ENCODE measurements around the gene CHTF8.
"Not testable (repeated sequence)": the region's sequence is repeated elsewhere in the genome, so short reads cannot be mapped to it uniquely, and the experiment has no call there.

CHTF8 gene

DNA sequence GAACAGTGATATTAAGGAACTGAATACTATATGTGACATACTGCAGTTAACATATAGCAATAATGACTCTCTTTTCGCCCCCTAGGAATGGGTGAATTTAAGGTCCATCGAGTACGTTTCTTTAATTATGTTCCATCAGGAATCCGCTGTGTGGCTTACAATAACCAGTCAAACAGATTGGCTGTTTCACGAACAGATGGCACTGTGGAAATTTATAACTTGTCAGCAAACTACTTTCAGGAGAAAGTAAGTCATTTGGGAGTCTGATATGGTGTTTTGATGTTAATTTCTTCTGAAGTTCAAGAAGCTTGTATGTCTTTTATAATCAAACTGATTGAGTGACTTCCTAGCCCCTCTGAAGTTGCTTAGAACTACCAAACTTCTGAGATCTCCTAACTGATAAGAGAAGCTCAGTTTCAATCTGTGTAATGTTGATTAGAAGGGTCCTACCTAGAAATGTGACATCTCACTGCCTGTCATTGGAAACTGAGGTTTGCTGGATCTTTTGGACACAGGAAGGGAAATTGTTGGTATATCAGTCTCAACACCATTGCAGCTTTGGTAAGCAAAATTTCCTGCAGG, 1.1 kb upstream of the CHTF8 start:
- no peak for DNase-seq

DNA sequence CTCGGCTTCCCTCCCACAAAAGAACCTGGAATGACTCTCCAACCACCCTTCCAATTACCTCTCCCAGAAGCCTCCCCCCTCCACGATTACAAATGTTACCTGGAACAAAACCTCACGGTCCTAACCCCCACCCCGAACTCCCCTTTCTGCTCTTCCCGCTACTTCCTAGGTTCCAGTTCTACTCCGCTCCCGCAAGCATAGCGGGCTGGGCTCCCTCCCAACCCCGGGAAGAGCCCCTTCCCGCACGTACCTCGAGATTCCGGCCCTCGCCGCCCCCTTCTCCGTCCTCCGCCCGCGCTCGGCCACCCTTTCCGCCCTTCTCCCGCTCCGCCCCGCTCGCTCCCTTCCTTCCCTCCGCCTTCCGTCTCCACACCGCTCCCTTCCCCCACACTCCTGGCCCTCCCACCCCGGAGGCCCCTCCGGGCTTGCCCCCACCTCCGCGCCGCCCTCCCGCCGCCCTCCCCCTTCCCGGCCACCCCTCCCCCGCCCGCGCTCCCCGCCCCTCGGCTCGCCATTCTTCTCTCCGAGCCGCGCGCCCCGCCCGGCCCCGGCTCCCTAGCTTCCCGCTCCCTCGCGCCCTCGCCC, 457 bp downstream of the CHTF8 start:
- peak; percentile 46 for DNase-seq

DNA sequence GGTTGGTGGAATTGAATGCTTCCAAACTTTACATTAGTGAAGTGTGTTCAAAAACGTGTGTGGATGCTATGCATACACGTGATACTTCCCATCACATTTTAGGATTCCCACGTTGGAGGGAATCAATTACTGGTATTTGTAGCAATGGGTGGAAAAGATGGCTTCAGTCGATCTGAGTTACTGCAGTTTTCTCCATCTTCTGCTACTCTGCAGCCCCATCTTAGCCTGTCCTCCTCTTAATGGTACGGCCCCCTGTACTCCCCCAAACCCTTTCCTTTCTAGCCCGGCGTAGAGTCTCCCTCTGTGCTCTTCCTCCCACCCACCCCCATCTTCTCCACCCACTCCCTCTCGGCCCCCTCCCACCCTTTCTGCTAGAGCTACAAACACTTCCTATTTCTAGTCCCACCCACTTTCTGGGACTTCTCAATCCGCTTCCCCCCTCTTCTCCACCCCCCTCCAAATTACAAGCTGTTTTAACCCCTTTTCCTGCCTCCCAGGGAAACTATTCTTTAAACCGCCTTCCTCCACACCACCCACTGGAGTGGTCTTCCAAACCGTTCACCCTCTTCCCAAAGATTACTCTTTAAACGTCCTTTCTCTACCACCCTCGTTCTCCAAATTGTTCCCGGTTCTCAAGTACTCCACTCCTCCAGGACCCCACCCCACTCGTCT, 1.1 kb downstream of the CHTF8 start:
- no peak for DNase-seq

DNA sequence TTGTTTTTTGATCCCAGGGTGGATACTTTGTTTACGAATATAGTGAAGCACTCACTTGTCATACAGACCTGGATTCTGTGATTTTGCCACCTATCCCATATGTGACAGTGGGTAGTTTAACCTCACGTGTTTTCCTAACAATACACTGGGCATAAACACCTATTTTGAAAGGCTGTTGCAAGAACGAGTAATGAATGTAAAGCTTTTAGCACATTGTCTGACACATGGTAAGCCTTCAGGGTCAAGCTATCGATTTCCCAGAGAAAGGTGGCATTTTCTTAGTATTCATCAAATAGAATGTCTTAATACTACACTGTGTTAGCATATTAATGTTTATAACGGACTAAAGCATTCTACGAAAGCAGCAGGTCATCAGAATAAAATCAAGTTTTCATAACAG, 1.9 kb downstream of the CHTF8 start:
- DNase-seq, result no peak

DNA sequence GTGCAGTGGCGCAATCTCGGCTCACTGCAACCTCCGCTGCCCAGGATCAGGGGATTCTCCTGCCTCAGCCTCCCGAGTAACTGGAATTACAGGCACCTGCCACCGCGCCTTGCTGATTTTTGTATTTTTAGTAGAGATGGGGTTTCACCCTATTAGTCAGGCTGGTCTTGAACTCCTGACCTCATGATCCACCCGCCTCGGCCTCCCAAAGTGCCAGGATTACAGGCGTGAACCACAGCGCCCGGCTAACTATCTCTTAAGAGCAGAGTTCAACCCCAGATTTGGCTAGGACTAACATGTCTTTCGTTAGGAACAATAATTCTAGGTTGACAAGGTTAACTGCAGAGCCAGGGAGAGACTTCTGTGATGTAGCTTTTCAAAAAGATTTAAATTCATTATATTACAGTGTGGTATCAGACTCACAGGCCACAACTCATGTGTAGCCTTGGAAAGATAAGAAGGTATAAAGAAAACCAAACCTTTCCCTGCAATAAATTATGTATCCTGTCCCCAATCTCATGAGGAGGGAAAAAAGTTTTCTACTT, 4.3 kb downstream of the CHTF8 start:
- no peak for DNase-seq

DNA sequence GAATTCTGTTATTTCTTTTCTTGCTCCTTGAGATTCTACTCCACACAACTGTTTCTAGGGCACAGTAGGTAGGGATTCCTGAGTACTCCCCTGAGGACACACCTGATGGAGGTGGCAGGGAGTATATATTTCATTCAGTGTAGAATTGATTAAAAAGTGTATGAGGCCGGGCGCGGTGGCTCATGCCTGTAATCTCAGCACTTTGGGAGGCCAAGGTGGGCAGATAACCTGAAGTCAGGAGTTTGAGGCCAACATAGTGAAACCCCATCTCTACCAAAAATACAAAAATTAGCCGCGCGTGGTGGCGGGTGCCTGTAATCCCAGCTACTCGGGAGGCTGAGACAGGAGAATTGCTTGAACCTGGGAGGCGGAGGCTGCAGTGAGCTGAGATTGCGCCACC, 5.6 kb downstream of the CHTF8 start:
- DNase-seq, result not testable (repeated sequence)

DNA sequence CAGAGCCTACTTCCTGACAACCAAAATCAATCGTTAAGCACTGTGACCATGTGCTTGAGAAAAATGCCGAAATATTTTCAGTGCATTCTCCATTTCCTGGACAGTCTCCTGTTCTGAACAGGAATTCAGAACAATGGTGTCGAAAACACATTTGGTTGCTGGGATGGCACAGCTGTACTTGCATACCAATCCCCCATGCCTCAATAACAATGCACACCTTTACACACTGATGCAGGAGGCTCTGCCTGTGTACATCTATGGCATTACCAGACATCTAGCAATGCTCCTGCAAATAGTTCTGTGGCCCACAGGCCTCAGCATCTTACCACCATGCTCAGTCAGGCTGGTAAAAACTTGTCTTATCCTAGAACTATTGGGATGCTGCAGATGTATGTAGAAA, 6.2 kb downstream of the CHTF8 start:
- DNase-seq, result no peak

DNA sequence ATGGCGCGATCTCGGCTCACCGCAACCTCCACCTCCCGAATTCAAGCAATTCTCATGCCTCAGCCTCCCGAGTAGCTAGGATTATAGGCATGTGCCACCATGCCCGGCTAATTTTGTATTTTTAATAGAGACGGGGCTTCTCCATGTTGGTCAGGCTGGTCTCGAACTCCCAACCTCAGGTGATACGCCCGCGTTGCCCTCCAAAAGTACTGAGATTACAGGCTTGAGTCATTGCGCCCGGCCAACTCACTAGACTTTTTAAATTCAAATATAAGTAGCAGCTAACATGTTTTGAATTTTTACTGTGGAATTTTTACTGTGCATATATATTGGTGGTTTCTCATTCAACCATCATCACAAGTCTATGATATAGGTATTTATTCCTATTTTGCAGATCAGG, 7.4 kb downstream of the CHTF8 start:
- DNase-seq, result not testable (repeated sequence)

DNA sequence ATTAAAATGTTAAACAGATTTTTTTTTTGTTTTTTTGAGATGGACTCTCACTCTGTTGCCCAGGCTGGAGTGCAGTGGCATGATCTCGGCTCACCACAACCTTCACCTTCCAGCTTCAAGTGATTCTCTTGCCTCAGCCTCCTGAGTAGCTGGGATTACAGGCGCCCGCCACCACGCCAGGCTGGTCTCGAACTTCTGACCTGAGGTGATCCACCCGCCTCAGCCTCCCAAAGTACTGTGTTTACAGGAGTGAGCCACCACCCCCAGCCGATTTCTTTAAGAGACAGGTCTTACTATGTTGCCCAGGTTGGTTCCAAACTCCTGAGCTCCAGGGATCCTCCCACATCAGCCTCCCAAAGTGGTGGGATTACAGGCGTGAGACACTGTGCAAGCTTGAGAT, 8.0 kb downstream of the CHTF8 start:
- DNase-seq, result not testable (repeated sequence)

DNA sequence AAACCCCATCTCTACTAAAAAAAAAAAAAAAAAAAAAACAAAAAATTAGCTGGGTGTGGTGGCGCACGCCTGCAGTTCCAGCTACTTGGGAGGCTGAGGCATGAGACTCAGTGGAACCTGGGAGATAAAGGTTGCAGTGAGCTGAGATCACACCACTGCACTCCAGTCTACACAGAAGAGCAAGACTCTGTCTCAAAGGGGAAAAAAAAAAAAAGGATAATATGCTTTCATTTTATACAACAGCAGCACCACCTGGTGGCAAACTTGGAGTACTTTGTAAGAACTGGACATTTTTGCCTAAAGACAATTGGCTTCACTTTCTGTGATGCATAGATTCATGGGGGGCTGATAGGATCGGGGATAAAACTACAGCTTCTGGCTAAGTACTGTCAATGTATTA, 8.5 kb downstream of the CHTF8 start:
- DNase-seq, result peak; percentile 33

DNA sequence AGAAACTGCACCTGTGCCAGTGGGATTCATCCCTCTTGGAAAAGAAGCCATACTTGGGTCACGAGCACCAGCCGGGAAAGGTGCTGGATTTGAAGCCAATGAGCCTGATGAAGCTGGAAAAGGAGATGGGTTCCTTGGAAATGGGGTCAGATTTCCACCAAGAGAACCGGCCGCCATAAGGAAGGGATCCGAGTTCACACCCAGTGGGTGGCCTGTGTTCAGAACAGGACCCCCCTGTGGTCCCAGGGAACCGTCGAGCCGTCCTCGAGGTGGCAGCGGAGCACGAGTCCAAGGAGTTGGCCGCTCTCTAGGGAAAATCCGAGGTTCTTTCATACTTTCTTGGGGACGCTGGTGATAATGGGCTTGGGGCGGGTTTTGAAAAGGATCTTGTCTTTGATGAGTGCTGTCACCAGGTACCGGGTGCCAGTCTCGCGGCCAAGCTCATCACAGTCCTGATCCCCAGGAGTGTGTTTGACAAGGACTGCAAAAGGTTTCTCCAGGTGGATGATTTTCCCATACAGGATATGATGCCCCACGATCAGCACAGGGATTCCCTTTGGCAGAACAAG, 12.2 kb downstream of the CHTF8 start:
- DNase-seq, result no peak

DNA sequence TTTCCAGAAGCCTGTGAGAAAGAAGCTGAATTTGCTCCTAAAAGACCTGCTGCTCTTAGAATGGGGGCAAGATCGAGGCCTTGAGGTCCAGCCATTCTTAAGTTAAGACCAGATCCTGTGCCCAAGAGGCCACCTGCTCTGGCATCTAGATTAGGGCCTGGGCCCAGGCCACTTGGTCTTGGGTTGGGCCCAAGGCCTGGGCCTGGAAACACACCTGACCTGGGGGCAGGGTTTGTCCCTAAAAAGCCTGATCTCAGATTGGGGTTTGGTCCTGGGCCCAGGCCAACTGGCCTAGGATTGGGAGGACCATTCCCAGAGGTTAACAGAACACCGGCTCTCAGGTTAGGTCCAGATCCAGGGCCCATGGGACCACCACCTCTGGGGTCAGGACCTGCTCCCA, 12.9 kb downstream of the CHTF8 start:
- no peak for DNase-seq

DNA sequence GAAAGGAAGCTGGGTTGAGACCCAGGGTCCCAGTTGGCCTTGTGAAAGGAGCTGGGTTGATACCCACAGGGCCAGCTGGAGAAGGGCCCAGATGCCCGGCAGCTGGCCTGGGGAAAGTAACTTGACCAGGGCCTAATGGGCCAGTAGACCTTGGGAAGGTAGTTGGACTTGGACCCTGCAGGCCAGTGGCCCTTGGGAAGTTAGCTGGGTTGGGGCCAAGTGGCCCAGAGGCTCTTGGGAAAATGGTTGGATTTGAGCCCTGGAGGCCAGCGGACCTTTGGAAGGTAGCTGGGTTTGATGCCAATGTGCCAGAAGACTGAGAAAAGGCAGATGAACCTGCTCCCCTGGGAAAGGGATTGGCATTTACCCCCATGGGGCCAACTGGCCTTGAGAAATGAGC, 13.4 kb downstream of the CHTF8 start:
- DNase-seq, result no peak

DNA sequence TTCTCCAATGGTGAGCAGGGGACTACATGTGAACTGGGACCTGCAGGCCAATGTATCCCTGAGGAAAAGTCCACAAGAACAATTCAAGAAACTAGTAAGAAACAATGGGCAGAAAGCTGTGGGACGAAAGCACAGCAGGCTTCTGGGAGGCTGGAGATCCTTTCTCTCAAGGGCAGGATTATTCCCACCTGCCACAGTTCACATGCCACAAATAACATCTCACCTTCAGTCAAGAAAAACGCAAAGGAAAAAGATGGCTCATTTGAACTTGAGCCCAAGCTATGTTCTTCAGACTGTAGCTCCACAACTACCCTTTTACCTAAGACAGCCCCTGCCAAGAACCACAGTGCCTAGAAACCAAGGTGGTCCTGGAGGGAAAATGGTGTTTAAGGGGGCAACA, 13.9 kb downstream of the CHTF8 start:
- no peak for DNase-seq

DNA sequence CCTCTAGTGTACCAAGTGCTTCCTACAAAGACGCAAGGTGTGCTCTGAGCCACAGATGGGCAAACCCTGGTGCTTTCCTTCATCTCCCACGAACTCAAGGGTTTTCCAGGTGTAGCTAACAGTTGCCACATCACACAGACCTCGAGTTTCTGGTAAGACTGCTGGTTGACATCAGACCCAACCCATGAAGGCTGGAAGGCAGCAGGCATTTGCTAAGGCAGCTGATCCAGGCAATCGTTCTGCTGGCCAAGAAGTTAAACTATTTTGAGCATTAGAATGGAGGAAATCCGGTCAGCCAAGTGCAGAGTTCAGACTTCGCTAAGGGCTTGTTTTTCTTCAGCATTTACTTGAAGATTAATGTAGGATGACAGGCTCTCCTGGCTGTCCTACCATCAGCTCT, 15.5 kb downstream of the CHTF8 start:
- DNase-seq, result no peak

DNA sequence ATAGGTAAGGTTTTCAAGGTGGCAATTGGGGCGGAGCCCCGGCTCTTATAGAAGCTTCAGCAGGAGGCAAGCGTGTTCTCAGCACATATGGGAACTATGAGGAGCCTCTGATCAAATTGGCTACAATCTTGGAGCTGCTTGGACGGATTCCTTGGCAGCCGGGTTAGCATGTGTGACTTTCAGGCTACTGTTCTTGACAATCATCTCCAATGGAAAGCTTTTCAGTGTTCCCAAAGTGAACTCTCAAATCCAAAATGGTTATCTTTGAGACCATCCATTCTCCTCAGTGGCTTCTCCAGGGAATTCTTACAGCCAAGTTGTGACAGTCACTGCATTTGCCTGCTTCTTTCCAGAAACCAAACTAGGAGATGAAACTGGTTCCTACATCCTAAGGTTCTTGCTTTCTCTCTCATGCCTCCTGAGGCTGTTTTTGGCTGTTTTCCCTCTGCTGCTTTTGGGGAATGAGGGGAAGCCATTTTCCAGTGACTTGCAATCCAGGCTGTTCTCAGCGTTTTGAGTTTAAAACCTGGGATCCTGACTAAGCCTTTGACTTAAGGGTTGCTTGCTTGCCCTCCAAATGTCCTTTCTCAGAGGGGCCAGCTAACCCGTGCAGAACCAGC, 16.0 kb downstream of the CHTF8 start:
- no peak for DNase-seq

DNA sequence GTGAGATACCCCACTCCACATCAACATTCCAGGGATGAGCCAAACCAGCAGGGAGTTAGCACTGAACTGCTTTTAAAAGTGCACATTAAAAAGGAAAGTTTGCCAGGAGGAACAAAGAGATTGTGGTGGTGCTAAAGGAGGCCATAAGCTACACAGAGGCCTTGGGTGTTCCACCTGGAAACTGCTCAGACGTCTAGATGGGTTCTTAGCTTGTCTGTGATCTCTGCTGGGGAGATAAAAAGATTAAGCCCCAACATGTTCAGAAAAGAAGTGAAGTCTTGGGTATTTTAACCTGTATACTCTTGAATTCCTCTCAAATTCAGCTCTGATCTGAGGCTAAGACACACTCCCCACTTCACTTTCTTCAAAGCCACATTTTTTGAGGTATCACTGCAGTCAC, 16.6 kb downstream of the CHTF8 start:
- no peak for DNase-seq

DNA sequence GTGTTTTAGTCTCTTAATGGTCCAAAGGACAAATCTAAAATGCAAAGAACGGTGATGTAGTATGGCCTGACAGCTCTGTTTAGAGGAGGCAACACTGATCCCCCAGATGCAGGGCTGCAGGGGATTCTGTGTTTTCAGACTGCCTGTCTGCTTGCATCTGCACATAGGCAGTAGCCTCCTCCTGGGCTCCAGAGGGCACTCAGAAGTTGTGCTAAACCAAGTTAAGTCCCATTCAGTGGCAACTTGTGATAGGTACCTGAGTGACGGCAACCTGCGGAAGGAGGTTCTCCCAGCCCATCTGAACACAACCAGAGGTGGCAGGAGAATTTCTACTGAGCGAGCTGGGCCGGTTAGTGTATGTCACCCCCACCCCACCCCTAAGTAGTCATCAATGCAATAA, 17.0 kb downstream of the CHTF8 start:
- DNase-seq, result no peak

DNA sequence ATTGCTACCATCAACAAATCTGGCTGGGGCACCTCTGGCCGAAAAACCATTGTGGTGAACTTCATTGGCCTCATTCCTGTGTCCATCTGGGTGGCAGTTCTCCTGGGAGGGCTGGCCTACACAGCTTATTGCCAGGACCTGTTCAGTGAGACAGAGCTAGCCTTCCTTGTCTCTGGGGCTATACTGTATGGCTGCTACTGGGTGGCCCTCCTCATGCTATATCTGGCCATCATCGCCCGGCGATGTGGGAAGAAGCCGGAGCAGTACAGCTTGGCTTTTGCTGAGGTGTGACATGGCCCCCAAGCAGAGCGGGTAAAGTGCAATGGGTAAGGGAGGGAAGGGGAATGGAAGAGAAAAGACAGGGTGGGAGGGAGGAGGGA, 17.4 kb downstream of the CHTF8 start:
- no peak for DNase-seq

DNA sequence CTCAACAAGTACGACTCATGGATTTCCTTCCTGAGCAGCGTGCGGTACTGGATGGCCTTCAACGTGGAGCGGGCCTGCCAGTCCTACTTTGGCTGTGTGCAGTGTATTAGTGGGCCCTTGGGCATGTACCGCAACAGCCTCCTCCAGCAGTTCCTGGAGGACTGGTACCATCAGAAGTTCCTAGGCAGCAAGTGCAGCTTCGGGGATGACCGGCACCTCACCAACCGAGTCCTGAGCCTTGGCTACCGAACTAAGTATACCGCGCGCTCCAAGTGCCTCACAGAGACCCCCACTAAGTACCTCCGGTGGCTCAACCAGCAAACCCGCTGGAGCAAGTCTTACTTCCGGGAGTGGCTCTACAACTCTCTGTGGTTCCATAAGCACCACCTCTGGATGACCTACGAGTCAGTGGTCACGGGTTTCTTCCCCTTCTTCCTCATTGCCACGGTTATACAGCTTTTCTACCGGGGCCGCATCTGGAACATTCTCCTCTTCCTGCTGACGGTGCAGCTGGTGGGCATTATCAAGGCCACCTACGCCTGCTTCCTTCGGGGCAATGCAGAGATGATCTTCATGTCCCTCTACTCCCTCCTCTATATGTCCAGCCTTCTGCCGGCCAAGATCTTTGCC, 17.9 kb downstream of the CHTF8 start:
- DNase-seq, result no peak

DNA sequence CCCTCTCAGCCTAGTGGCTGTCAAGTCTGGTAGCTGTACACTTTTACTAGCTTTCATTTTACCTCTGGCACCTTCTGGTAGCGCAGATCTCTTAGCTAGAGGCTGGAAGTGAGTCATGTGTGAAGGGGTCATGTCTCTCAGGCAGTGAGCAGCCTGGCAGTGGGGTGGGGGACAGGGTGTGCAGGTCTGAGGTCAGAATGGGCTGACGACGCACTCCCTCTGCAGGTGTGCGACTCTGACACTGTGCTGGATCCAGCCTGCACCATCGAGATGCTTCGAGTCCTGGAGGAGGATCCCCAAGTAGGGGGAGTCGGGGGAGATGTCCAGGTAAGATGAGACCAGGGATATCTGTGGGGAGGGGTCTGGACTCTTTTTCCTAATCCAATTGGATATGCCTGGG, 19.2 kb downstream of the CHTF8 start:
- no peak for DNase-seq

DNA sequence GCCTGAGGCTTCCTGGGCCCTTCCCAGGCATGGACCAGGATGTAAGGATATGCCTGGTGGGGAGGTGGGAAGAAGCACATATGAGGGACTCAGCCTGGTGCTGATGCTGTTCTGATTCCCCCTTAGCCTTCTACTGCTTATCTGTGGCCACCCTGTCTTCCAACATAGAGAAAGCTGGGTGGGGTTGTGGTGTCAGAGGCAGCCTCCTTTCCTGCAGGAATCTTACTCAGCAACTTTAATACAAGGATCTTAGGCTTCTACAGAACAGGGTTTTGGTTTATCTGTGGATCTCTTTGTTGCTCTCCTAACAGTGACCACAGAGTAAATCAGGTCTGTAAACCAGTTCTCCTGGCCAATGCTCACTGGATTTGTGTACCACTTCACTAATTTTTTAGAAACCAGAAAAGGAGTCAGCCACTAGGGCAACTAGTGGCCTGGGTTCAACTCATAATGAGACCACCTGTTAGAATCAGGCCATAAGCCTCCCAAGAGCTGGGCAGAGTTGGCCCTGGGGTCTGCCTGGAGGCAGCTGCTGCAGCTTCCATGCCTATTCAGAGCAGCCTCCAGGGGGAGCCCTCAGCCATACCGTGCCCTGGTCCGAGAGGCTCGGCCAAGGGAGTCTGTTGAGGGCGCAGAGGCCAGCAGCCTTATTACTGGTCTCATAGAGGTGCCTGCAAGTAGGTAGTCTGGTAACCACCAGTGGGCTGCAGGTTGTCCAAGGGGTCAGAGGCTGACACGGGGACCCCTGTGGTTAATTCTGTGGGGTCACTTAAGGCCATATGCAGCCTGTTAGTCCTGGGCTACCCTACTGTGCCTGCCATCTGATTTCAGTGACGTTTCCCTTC, 19.9 kb downstream of the CHTF8 start:
- peak; percentile 22 for DNase-seq
